Heart left ventricle (tissue), 16 donors: ENCODE results near the gene LRRC55. TPM values are rescaled to one million over a fixed set of nuclear protein-coding genes. Genes with fewer than 3 reads are reported as not detected.
"Not testable (repeated sequence)": the region's sequence is repeated elsewhere in the genome, so short reads cannot be mapped to it uniquely, and the experiment has no call there.

Experiments used
- ATAC-seq, 4 donors: fragments of 200-7000 bp; cut with Tn5 transposase; one replicate each; pipeline ENCODE4 v1.9.1; 2020 to 2022; ENCODE audit warnings: moderate library complexity in 4 of 4, mild to moderate bottlenecking in 3 of 4, moderate number of reproducible peaks in 1 of 4
- DNase-seq, 5 donors: peaks; one replicate each; pipeline ENCODE4 v3.0.0-alpha.2; 2020
- H3K27ac ChIP-seq, 12 donors: fragments of 200-600 bp; sonication (generic) in 4 of 12; one replicate each; pipeline versions ENCODE4 v1.5.0 to v1.8.0; 2016 to 2022; ENCODE audit warnings: mild to moderate bottlenecking in 2 of 12
- H3K27me3 ChIP-seq, 9 donors: fragments of 200-600 bp; sonication (generic) in 2 of 9; one replicate each; pipeline versions ENCODE4 v1.5.1 to v1.8.0; 2016 to 2022; ENCODE audit warnings: mild to moderate bottlenecking in 3 of 9
- H3K36me3 ChIP-seq, 9 donors: fragments of 200-600 bp; sonication (generic) in 2 of 9; one replicate each; pipeline versions ENCODE4 v1.5.0 to v1.8.0; 2018 to 2022; ENCODE audit warnings: mild to moderate bottlenecking in 2 of 9
- H3K4me1 ChIP-seq, 12 donors: fragments of 200-600 bp; sonication (generic) in 4 of 12; one replicate each; pipeline versions ENCODE4 v1.5.0 to v1.8.0; 2016 to 2022; ENCODE audit warnings: mild to moderate bottlenecking in 3 of 12
- H3K4me3 ChIP-seq, 12 donors: fragments of 200-600 bp; sonication (generic) in 4 of 12; one replicate each; pipeline versions ENCODE4 v1.5.0 to v1.8.0; 2017 to 2022; ENCODE audit warnings: mild to moderate bottlenecking in 9 of 12, moderate library complexity in 4 of 12
- H3K9me3 ChIP-seq, 12 donors: fragments of 200-600 bp; sonication (generic) in 4 of 12; one replicate each; pipeline versions ENCODE4 v1.5.0 to v1.8.0; 2016 to 2022; ENCODE audit warnings: mild to moderate bottlenecking in 1 of 12
- CTCF ChIP-seq, 12 donors: fragments of 200-600 bp; sonication (generic) in 4 of 12; IDR thresholded peaks; one replicate each; pipeline versions ENCODE4 v1.5.0 to v1.8.0; 2018 to 2022; ENCODE audit warnings: antibody characterized with exemption in 12 of 12, mild to moderate bottlenecking in 5 of 12
- POLR2A ChIP-seq, 2 donors: fragments of 450-650 bp; IDR thresholded peaks; one replicate each; pipeline ENCODE4 v1.6.1; 2017; ENCODE audit warnings: antibody characterized with exemption in 2 of 2, mild to moderate bottlenecking in 2 of 2, moderate library complexity in 2 of 2
- WGBS, 4 donors: extraction: QIAGEN DNeasy Blood & Tissue Kit in 2 of 4; methylation state at CpG; one replicate each; pipeline versions ENCODE4 v1.1.5 to v1.1.7; 2013 to 2018; 5-methylcytosine and 5-hydroxymethylcytosine counted together
- intact Hi-C, 10 donors: fragments of 100-400 bp; cut with DNase I; formaldehyde crosslinking; loops; one replicate each; pipeline versions ENCODE4 v1.11.1 to v1.14.2; 2022
- polyA plus RNA-seq, 2 donors: library from polyadenylated mRNA; stranded (reverse); fragments of 200-250 nt; gene quantifications; one replicate each; pipeline ENCODE4 v1.2.3, GENCODE V29; 2013
- total RNA-seq, 9 donors: library from RNA; depleted of rRNA in 2 of 9; stranded (reverse); fragments of >200 nt in 2 of 9; fragmentation: NEBNext Ultra II Directional in 3 of 9; extraction: Animal tissue kit (Norgen Biotek cat#: 25700) in 3 of 9; gene quantifications; one replicate each; pipeline versions ENCODE4 v1.1.0 to v1.2.4, GENCODE V29; 2016 to 2023
- donor health status: ischemic (EF 13 %, LVEDD 7.1; RV severe dilation, severe dysfunction).
- donor health status: healthy with polysubstance abuse.
- donor health status: DM: no; HTN: yes; CAD: no.
- donor health status: DM: no; HTN: no; CAD: no.
- donor health status: ischemic (EF 25% LVEDD 6.9; RV normal size, moderate dysfunction).
- donor health status: ischemic (EF 25% LVEDD 5.7; RV mildly dilated, moderate dysfunction).
- donor health status: healthy.
- donor health status: DM: yes; HTN: yes; CAD: no.
- donor health status: ischemic (EF 35%, LVEDD 5.7; RV mildly dilated, moderate dysfunction).
- donor health status: nonischemic (EF 11% LVEDD 7.7; RV severe dilation, severe dysfunction).
- donor health status: DM: yes; HTN: yes; CAD: no.
- donor health status: PGD.
- donor health status: ischemic (EF 29% LVEDD 5.4; RV normal size, mild dysfunction).
- donor health status: nonischemic (EF 23%, LVEDD 6.1; RV moderate dilation, normal function).

Gene LRRC55
- total and polyA plus RNA-seq, 11 donors, result 0.07 to 1.1 (median 0.26) TPM; not detected in 3

GRCh38 chr11:57163160-57163868, 18.4 kb upstream of the LRRC55 start:
- intact Hi-C loops, result no loop called here
- H3K27me3 ChIP-seq, result peaks cover 0 to 3% (median 0%) of the 10 kb centered on the region in 9 donors

DNA sequence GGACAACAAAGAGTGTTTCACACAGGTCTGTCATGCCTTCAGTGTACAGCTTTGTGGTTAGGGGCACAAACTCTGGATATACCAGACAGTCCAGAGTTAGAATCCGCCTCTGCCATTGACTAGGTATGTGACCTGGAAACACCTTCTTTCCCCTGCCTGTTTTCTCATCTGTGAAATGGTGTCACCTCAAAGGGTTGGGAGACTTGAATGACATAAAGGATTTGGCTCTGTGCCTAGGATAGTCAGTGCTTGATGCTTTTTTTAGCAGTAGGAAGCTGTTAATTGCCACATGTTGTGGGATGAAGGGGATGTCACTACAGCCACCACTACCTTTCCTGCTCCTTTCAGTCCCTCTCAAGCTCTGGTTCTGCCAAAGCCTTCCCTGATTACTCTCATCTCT, 17.4 kb upstream of the LRRC55 start:
- ATAC-seq (no peak), DNase-seq (no peak)
- 65 to 83% (median 72%) methylated on average over 1 of the region's 1 CpG for WGBS, 4 donors
- TF ChIP-seq CTCF (IDR thresholded peaks at IDR 0.05), result no peak
- TF ChIP-seq POLR2A (IDR thresholded peaks at IDR 0.05), result no peak
- intact Hi-C loops, result no loop called here
- Histone ChIP-seq H3K4me3 (no peak overlapping the region), H3K4me1 (peaks cover 0 to 6% (median 0%) of the 10 kb centered on the region in 12 donors), H3K36me3 (no peaks in the 10 kb centered on the region), H3K9me3 (no peaks in the 10 kb centered on the region), H3K27ac (no peak overlapping the region), H3K27me3 (peaks cover 0 to 3% (median 0%) of the 10 kb centered on the region in 9 donors)

More at GRCh38 chr11:57163160-57163868, 18.4 kb upstream of the LRRC55 start:
- Histone ChIP-seq H3K9me3 (no peaks in the 10 kb centered on the region), H3K4me3 (no peak overlapping the region), H3K4me1 (peaks cover 0 to 6% (median 0%) of the 10 kb centered on the region in 12 donors), H3K27ac (no peak overlapping the region), H3K36me3 (no peaks in the 10 kb centered on the region)
- ATAC-seq (no peak), DNase-seq (no peak)
- WGBS, 4 donors, result 74 to 84% (median 77%) methylated on average over 6 of the region's 6 CpGs
- TF ChIP-seq CTCF (IDR thresholded peaks at IDR 0.05), result no peak
- no peak for TF ChIP-seq POLR2A (IDR thresholded peaks at IDR 0.05)

- no peak for TF ChIP-seq POLR2A (IDR thresholded peaks at IDR 0.05)
- no peak for TF ChIP-seq CTCF (IDR thresholded peaks at IDR 0.05)
- Histone ChIP-seq H3K9me3 (no peaks in the 10 kb centered on the region), H3K27ac (no peak overlapping the region), H3K4me3 (no peak overlapping the region), H3K4me1 (peaks cover 0 to 4% (median 0%) of the 10 kb centered on the region in 12 donors), H3K27me3 (peaks cover 0 to 3% (median 0%) of the 10 kb centered on the region in 9 donors), H3K36me3 (no peaks in the 10 kb centered on the region)
- intact Hi-C loops, result no loop called here
- 26 to 51% (median 44%) methylated on average over 2 of the region's 2 CpGs for WGBS, 4 donors
- no peak for ATAC-seq
- no peak for DNase-seq
Measured at GRCh38 chr11:57167125-57167846, 14.5 kb upstream of the LRRC55 start.

DNA sequence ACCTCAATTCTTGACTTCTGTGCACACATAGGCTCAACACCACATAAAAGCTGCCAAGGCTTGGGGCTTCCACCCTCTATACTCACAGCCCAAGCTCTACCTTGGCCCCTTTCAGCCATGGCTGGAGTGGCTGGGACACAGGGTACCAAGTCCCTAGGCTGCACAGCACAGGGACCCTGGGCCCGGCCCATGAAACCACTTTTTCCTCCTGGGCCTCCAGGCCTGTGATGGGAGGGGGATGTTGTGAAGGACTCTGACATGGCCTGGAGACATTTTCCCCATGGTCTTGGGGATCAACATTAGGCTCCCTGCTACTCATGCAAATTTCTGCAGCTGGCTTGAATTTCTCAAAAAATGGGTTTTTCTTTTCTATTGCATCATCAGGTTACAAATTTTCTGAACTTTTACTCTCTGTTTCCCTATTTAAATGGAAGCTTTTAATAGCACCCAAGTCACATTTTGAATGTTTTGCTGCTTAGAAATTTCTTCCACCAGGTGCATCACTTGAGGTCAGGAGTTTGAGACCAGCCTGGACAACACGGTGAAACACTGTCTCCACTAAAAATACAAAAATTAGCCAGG, 11.9 kb upstream of the LRRC55 start:
- H3K27me3 ChIP-seq, ATAC-seq, H3K4me3 ChIP-seq, H3K27ac ChIP-seq, DNase-seq, H3K9me3 ChIP-seq, H3K4me1 ChIP-seq, intact Hi-C loops, H3K36me3 ChIP-seq: not testable (repeated sequence)
- 94 to 100% (median 97%) methylated on average over 2 of the region's 2 CpGs for WGBS, 4 donors
